ENCODE results near the gene C20orf144.

The C20orf144 gene

GRCh38 chr20:33648396-33649004, 13.6 kb upstream of the C20orf144 start:
- DNase-seq (ENCODE audit: low read depth), result no peak
- TF ChIP-seq, protein P1, sequence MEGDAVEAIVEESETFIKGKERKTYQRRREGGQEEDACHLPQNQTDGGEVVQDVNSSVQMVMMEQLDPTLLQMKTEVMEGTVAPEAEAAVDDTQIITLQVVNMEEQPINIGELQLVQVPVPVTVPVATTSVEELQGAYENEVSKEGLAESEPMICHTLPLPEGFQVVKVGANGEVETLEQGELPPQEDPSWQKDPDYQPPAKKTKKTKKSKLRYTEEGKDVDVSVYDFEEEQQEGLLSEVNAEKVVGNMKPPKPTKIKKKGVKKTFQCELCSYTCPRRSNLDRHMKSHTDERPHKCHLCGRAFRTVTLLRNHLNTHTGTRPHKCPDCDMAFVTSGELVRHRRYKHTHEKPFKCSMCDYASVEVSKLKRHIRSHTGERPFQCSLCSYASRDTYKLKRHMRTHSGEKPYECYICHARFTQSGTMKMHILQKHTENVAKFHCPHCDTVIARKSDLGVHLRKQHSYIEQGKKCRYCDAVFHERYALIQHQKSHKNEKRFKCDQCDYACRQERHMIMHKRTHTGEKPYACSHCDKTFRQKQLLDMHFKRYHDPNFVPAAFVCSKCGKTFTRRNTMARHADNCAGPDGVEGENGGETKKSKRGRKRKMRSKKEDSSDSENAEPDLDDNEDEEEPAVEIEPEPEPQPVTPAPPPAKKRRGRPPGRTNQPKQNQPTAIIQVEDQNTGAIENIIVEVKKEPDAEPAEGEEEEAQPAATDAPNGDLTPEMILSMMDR (IDR thresholded peaks at IDR 0.05; ENCODE audit: low read depth, low read length, missing control alignments), result no peak
- in situ Hi-C loops (cut with HindIII; ENCODE audit: low sequenced_read_pairs), result no loop called here

DNA sequence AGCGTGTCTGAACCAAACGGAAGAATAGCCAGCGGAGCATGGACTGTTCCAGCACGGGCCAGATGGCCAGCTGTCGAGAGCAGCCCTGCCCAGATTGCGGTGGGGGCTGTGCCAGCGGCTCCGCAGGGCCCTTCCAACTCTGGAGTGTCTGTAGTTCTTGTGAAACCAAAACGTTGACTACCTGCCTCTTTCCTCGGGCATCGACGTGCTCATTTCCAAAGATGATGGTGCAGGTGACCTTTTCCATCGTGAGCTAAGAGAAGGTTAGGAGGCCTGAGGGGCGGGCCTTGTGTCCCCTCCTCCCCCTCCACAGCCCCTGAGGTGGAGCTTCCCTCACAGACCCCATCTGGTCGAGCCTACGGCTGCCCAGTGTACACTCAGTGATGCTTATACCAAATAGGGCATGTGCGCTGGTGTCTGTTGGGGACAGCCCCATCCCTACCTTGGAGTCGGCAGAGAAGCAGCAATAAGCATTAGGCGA, 12.9 kb upstream of the C20orf144 start:
- no peak overlapping the region for H3K4me3 ChIP-seq (ENCODE audit: low read depth, low read length)
- in situ Hi-C loops (cut with HindIII; ENCODE audit: low sequenced_read_pairs), result no loop called here
- TF ChIP-seq, protein P1 (IDR thresholded peaks at IDR 0.05; ENCODE audit: low read depth, low read length, missing control alignments), result no peak
- no peak for DNase-seq (ENCODE audit: low read depth)

More at GRCh38 chr20:33648396-33649004, 13.6 kb upstream of the C20orf144 start:
- H3K4me3 ChIP-seq (ENCODE audit: low read depth, low read length), result no peak overlapping the region

DNA sequence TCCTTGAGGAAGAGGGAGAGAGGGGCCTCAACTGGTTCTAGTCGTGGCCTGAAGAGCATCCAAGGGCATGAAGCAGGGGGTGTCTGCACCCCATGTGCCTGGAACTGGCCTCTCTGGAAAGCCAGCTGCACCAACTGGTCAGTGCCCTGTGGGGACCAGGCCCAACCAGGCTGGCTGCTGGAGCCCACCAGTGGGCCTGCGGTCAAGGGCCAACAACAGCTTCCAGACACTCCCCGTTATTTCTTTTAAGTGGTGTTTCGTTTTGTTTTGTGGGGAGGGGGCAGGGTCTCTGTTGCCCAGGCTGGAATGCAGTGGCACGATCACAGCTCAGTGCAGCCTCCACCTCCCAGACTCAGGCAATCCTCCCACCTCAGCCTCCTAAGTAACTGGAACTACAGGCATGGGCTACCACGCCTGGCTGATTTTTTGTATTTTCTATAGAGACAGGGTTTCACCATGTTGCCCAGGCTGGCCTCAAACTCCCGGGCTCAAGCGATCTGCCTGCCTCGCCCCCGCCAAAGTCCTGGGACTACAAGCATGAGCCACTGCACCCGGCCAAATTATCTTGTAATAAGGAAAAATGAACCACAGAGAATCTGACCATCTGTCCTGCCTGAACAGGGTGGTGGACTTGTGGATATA, 11.9 kb upstream of the C20orf144 start:
- no peak for DNase-seq (ENCODE audit: low read depth)
- in situ Hi-C loops (cut with HindIII; ENCODE audit: low sequenced_read_pairs), result no loop called here
- H3K4me3 ChIP-seq (ENCODE audit: low read depth, low read length), result no peak overlapping the region
- TF ChIP-seq, protein P1 (IDR thresholded peaks at IDR 0.05; ENCODE audit: low read depth, low read length, missing control alignments), result no peak

- in situ Hi-C loops (cut with HindIII; ENCODE audit: low sequenced_read_pairs), result no loop called here
- TF ChIP-seq, protein P1 (IDR thresholded peaks at IDR 0.05; ENCODE audit: low read depth, low read length, missing control alignments), result no peak
- no peak overlapping the region for H3K4me3 ChIP-seq (ENCODE audit: low read depth, low read length)
- DNase-seq (ENCODE audit: low read depth), result no peak
Observed at GRCh38 chr20:33650753-33651561, 11.2 kb upstream of the C20orf144 start.

DNA sequence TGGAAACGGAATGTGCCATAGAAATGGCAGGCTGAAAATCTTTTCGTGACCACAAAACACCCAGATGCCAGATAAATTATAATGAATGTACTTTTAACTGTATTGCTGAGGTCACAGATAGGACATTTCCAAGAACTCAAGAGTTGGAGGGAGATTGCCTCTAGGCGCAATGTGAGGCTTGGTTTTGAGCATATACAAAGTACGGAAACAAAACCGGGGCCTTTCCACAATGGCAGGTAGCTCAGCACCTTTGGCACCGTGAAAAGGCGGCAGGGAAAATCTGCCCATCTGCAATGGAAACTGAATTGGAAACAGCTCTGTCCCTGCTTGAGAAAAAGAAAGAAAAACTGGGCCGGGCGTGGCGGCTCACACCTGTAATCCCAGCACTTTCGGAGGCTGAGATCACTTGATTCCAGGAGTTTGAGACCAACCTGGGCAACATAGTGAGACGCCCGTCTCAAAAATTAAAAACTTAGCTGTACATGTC, 10.5 kb upstream of the C20orf144 start:
- TF ChIP-seq, protein P1 (IDR thresholded peaks at IDR 0.05; ENCODE audit: low read depth, low read length, missing control alignments), result no peak
- in situ Hi-C loops (cut with HindIII; ENCODE audit: low sequenced_read_pairs), result no loop called here
- DNase-seq (ENCODE audit: low read depth), result no peak

GRCh38 chr20:33653218-33653899, 8.8 kb upstream of the C20orf144 start:
- peak; percentile 42 for DNase-seq (ENCODE audit: low read depth)
- in situ Hi-C loops (cut with HindIII; ENCODE audit: low sequenced_read_pairs), result no loop called here
- TF ChIP-seq, protein P1 (IDR thresholded peaks at IDR 0.05; ENCODE audit: low read depth, low read length, missing control alignments), result peak; percentile 97
- H3K4me3 ChIP-seq (ENCODE audit: low read depth, low read length), result no peak overlapping the region

More for the DNA sequence above, 10.5 kb upstream of the C20orf144 start:
- H3K4me3 ChIP-seq (ENCODE audit: low read depth, low read length), result no peak overlapping the region
